Measurements from ENCODE around the gene CHRDL2.

DNA sequence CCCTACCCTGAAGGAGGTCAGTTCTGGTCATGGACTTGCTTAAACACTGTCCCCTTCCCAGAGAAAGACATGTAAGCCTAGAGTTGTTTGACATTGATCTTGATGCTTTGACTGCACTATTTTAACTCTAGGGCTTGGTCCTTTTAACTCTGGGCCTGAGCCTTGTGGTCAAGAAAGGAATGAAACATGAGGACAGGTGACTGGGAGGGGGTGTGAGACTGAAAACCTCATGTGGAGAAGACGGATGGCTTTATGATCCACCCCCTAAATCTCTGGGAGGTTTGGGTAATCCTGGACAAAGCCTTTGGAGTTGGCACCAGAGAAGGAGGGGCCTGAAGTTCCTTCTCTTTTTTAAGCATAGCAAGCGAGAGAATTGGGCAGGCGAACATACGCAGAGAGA lies 17.5 kb downstream of the CHRDL2 start:
- TF ChIP-seq, protein P1, sequence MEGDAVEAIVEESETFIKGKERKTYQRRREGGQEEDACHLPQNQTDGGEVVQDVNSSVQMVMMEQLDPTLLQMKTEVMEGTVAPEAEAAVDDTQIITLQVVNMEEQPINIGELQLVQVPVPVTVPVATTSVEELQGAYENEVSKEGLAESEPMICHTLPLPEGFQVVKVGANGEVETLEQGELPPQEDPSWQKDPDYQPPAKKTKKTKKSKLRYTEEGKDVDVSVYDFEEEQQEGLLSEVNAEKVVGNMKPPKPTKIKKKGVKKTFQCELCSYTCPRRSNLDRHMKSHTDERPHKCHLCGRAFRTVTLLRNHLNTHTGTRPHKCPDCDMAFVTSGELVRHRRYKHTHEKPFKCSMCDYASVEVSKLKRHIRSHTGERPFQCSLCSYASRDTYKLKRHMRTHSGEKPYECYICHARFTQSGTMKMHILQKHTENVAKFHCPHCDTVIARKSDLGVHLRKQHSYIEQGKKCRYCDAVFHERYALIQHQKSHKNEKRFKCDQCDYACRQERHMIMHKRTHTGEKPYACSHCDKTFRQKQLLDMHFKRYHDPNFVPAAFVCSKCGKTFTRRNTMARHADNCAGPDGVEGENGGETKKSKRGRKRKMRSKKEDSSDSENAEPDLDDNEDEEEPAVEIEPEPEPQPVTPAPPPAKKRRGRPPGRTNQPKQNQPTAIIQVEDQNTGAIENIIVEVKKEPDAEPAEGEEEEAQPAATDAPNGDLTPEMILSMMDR (IDR thresholded peaks at IDR 0.05) = no peak
- no peak for TF ChIP-seq POLR2A (IDR thresholded peaks at IDR 0.05)
- TF ChIP-seq EP300 (IDR thresholded peaks at IDR 0.05) = no peak

Data from ovary (tissue), 3 donors.